NCI-H345 treated with DMSO at 0.1 percent for 48 hours (cell line): ENCODE measurements around the gene DNER.
A peak's percentile ranks its signal among the peaks of the same experiment; 100 is the strongest.
"Not testable (repeated sequence)": the region's sequence is repeated elsewhere in the genome, so short reads cannot be mapped to it uniquely, and the experiment has no call there.

Source experiments
- DNase-seq: peaks from one replicate; lab custom pipeline; 2025; ENCODE audit not compliant: unreplicated experiment; lab: John Stamatoyannopoulos, UW

The DNER gene

GRCh38 chr2:229346816-229347540 is 367.4 kb downstream of the DNER start:
- DNase-seq = no peak

DNA sequence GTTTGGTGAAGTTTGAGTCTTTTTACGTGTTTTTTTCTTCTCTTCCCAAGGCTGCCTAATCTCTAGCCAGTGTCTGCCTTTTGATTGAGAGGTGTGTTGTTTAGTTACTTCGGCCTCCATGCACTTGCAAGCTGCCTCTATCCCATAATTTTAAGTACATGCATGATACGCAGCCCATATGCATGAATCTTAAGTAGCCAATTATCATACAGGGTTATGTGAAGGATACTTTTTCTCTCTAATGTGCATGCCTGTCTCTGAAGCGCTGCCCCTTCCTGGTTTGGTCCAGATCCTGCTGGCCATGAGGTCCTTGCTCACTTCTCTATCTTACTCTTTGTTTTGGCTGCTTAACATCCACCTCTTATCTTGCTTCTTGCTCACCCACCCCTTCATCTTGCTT is 369.4 kb downstream of the DNER start:
- no peak for DNase-seq

DNA sequence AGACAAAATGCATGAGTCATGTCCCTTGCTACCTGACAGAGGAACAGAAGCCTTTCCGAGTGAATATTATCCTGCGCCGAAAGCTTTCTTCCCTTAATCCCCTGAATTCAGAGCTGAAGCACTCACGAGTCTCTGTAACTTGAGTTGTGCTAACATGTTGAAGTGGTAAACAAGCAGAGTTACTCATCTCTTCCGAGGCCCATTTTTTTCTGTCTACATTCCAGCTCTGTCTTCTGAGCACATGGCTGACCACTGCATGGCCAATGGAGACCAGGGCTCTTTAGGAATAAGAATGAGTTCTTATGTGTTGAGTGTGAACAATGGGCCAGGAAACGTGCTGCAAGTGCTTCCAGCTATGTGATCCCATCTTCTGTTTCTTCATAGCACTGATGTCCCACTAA is 370.2 kb downstream of the DNER start:
- DNase-seq = peak; percentile 8

DNA sequence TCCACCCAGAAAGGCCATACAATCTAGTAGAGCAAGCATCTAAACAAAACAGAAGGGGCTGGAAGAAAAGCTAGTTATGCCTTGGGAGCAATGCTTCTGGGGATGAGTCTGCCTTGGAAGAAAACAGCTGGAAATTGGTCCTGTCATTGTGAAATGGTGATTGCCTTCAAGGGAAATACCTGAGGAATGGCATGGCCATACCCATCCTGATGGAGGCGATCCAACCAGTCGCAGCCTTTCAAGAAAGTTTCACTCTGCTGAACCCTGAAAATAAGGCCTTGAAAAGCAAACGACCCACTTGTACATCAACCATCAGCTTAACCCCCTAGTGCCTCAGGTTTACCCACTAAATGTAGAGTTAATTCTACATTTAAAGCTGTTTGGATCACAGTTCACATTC is 370.7 kb downstream of the DNER start:
- DNase-seq = no peak

DNA sequence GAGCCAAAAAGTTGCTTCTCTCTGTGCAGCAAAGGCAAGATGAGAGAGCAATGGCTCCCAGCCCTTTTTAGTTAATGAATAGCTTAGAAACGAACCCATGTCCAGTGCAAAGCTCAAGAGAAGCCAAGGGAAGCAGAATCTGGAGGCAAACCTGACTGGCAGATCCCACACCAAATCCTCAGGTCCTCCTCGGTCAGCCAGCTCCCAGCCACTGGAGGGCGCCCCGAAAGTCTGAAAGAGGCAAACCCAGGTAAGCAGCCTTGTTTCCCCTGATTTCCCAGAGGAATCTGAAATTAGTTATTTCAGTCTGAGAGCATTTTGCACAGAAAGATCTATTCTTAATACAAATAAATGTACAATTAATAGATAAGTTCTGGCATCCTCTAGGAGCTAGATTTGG is 372.0 kb downstream of the DNER start:
- no peak for DNase-seq

- DNase-seq = no peak
These were observed 374.1 kb downstream of the DNER start for GRCh38 chr2:229340086-229340760.

DNA sequence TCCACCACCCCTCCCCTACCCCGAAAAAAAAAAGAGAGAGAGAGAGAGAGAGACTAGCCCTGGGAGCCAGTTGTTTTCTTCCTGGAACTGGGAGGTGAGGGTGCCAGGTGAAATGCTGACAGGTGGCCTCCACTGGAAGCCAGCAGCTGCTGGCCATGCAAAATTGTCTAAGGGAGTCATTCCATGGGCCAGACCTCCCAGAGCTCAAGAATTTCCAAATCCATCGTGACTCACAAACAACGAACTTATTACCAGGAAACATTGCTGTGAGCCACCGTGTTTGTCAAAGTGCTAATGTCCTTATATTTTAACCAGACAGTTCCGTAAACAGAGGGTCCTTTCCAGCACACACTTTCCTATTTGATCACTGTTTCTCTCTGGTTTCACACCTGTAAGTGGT is 374.7 kb downstream of the DNER start:
- no peak for DNase-seq

- DNase-seq = not testable (repeated sequence)
These were observed 375.2 kb downstream of the DNER start for GRCh38 chr2:229339171-229339570.

DNA sequence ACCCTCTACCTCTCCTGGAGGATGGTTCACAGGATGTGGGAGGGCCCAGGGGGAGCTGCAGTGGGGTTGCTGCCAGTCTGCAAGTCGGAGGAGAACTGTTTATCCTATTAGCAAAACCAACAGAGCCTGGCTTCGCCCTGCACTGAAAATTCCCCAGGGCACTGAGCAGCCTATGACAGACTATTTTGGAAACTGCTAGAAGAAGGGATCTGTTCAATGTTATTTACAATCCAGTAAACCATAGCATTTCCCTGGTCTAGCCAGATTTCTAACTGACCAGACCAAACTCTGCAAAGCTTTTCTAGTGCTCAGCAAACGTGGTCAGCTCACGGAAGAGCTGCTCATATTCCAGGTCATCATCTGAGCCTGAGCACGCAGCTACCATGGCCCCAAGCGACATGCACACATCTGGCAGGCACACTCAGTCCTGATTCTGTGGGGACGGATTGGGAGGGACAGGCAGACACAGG is 378.4 kb downstream of the DNER start:
- DNase-seq = peak; percentile 20

DNA sequence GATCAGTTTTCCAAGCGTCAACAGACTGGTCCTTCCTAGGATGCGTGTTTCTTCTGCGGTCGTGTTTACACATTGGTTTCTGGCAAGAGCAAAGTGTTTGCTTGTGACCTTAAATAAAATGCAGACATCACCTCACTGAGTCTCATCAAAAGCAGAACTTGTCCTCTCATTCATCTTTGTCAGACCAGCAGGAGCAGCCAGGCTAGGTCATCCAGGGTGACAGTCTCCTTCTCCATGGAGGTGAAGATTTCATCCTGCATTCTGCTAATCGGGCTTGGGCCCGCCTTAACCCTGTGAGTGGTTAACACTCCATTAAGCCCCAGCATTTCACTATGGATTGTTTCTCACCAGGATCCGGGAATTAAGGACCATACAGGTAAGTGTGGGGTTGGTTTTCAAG is 379.0 kb downstream of the DNER start:
- DNase-seq = no peak

DNA sequence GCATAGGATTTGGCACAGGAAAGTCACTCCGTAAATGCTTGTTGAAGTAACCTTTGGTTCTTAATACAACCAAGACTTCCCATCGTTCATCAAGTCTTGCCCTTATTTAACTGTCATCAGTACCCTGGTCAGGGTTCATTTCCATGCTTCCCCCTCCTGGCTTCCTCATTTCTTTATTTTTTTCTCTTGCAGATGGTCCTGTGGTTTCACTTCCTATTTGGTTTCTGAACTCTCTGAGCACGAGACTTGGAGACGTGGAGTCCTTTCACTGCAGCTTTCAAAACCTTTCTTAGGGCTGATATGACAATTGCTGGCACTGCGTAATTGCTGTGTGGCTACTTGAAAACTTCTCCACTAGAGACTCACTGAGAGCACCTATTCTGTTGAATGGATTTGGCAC is 383.4 kb downstream of the DNER start:
- DNase-seq = no peak

- no peak for DNase-seq
These were observed 394.8 kb downstream of the DNER start for GRCh38 chr2:229319558-229319957.

DNA sequence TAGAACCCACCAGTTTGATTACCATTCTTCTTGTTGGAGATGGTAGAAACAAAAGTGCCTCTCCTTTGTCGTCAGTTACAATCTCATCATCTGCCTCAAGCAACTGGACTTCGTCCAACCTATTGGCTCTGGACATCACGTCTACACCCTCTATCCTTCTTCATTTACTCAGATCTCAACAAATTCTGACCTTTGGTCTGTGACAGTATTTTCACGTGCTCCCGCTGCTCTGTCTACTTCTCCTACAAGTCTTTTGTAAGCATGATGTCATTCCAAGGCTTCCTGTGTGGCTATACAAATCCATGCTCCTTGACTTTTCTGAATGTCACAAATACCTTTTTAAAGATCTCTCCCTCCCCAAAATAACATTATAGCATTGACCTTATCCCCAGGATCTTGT is 400.2 kb downstream of the DNER start:
- DNase-seq = no peak

- no peak for DNase-seq
These were observed 400.8 kb downstream of the DNER start for GRCh38 chr2:229313591-229313990.
